Stimulated activated memory B cell treated with anti-CD40 and anti-IgM and Interleukin-4, amounts not matched to agents 10 μg/mL and 1 μg/mL and 100 μg/mL, for 72 hours (primary cell): ENCODE measurements around the gene TADA3.
A peak's percentile ranks its signal among the peaks of the same experiment; 100 is the strongest.
"Not testable (repeated sequence)": the region's sequence is repeated elsewhere in the genome, so short reads cannot be mapped to it uniquely, and the experiment has no call there.

Experiments used
- ATAC-seq: fragments of 150-1000 bp; cut with Tn5 transposase; 2 replicates; pipeline ENCODE4 v1.10.0; 2021
- H3K27ac Mint-ChIP-seq: one replicate; pipeline ENCODE4 v1.8.0; 2022; ENCODE audit warnings: mild to moderate bottlenecking, mixed read lengths
- H3K27me3 Mint-ChIP-seq: one replicate; pipeline ENCODE4 v1.8.0; 2022; ENCODE audit warnings: mixed read lengths
- H3K36me3 Mint-ChIP-seq: one replicate; pipeline ENCODE4 v1.8.0; 2022; ENCODE audit warnings: mixed read lengths
- H3K4me1 Mint-ChIP-seq: one replicate; pipeline ENCODE4 v1.8.0; 2022; ENCODE audit warnings: mixed read lengths
- H3K4me3 Mint-ChIP-seq: one replicate; pipeline ENCODE4 v1.8.0; 2022; ENCODE audit warnings: mild to moderate bottlenecking, moderate library complexity, mixed read lengths
- H3K9me3 Mint-ChIP-seq: one replicate; pipeline ENCODE4 v1.8.0; 2022; ENCODE audit warnings: mixed read lengths

The TADA3 gene

DNA sequence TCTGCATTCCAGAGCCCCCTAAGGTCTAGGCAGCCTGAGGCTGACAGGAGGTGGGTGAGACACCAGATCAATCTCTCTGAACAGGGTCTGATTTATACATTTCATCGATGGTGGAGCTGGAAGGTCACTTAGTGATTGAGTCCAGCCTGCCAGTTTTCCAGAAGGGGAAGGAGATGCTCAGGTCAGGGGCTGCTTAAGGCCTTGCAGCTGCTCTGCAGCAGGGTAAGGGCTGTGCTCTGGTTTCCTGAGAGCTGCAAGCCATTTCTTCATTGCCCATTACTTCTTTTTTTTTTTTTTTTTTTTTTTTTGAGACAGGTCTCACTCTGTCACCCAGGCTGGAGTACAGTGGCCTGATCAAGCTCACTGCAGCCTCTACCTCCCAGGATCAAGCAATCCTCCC, 10.7 kb downstream of the TADA3 start:
- peak overlapping the region; percentile 97 for H3K27ac Mint-ChIP-seq
- no peak for ATAC-seq
- H3K4me3 Mint-ChIP-seq: no peak overlapping the region
- no peaks in the 10 kb centered on the region for H3K27me3 Mint-ChIP-seq
- H3K36me3 Mint-ChIP-seq: peaks cover 46% of the 10 kb centered on the region
- H3K4me1 Mint-ChIP-seq: peaks cover 62% of the 10 kb centered on the region
- H3K9me3 Mint-ChIP-seq: no peaks in the 10 kb centered on the region

DNA sequence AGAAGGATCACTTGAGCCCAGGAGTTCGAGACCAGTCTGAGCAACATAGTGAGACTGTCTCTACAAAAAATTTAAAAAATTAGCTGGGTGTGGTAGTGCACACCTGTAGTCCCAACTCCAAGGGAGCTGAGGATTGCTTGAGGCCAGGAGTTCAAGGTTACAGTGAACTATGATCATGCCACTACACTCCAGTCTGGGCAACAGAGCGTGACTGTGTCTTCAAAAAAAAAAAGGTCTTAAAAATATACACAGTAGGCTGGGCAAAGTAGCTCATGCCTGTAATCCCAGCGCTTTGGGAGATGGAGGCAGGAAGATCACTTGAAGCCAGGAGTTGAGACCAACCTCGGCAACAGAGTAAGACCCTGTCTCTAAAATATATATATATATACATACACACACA, 11.4 kb downstream of the TADA3 start:
- peaks cover 63% of the 10 kb centered on the region for H3K4me1 Mint-ChIP-seq

DNA sequence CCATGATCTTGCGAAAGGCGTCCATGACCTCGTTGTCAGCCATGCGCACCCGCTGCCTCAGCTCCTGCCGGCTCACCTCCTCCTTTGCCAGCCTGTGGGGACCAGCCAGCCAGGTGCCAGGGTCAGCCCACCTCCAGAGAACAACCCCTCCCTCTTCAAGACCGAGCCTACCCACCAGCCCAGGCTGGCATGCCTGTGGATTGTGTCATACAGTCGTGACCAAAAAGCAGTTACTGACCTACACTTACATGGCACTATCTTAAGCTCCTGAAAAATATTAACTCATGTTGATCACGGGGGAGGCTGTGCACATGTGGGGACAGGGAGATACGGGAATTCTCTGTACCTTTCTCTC, 11.8 kb downstream of the TADA3 start:
- H3K4me1 Mint-ChIP-seq: peaks cover 63% of the 10 kb centered on the region
- H3K4me3 Mint-ChIP-seq: peak overlapping the region; percentile 55
- peak; percentile 1 for ATAC-seq
- H3K9me3 Mint-ChIP-seq: no peaks in the 10 kb centered on the region
- H3K36me3 Mint-ChIP-seq: peaks cover 35% of the 10 kb centered on the region
- H3K27me3 Mint-ChIP-seq: no peaks in the 10 kb centered on the region
- H3K27ac Mint-ChIP-seq: peak overlapping the region; percentile 97

More for the DNA sequence above, 11.4 kb downstream of the TADA3 start:
- no peak for ATAC-seq
- Mint-ChIP-seq H3K27me3 (no peaks in the 10 kb centered on the region), H3K36me3 (peaks cover 40% of the 10 kb centered on the region), H3K27ac (peak overlapping the region; percentile 97), H3K9me3 (no peaks in the 10 kb centered on the region), H3K4me3 (peak overlapping the region; percentile 55)

DNA sequence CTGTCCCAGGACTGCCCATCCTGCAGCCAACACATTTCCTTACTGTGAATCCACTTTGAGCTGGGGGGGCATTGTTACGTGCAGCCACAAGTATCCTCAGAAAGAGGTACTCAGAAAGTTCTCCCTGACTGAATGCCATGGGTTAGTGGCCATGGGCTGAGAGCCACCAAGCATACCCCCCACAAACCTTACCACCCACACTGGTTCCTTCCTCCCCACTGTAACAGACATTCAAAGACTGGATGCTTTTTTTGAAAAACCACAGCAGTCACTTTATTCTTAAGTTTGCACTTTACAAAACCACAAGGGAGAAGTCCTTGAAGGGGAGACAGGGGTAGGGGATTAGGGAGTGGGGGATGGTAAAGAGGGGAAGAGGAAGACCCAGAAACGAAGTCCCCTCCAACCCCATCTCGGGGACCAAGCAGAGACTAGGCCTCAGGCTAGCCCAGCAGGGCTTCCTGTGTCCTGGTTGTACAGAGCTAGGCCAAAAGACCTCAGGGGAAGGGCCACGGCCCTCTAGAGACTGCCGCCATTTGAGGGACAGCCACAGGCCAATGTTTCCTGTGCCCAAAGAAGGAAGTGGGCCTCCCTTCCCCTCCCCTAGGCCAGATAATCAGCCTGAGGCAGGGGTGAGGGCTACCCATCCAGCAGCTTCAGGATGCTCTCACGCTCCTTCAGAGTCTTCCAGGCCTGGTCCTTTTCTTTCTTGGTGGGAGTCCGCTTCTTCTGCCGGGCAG, 12.4 kb downstream of the TADA3 start:
- Mint-ChIP-seq H3K9me3 (no peaks in the 10 kb centered on the region), H3K36me3 (peaks cover 29% of the 10 kb centered on the region), H3K27me3 (no peaks in the 10 kb centered on the region), H3K4me3 (peak overlapping the region; percentile 55), H3K4me1 (peaks cover 63% of the 10 kb centered on the region), H3K27ac (peak overlapping the region; percentile 97)
- ATAC-seq: peak; percentile 93

DNA sequence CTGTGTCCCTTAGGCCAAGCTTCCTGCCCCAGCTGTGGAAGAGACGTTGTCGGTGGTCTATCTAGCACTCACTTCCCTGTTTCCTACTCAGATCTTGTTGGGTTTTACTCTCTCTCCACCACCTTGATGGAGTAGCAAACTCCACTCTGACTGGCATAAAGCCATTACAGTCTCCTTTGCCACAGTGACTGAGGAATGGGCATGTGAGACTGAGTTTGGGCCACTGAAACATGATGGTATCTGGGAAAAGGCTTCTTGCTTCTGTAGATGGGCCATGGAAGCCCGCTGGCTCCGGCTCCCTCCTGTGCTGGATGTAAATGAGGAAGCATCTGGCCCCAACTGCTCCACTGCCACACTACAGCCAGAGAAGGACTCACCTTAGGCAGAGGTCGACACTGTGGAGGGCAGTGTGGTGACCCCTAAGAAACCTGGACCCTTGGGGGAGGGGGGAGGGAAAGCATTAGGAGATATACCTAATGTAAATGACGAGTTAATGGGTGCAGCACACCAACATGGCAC, 13.1 kb downstream of the TADA3 start:
- ATAC-seq: no peak
- H3K36me3 Mint-ChIP-seq: peaks cover 27% of the 10 kb centered on the region
- peak overlapping the region; percentile 97 for H3K27ac Mint-ChIP-seq
- no peaks in the 10 kb centered on the region for H3K9me3 Mint-ChIP-seq
- H3K4me1 Mint-ChIP-seq: peaks cover 63% of the 10 kb centered on the region
- no peaks in the 10 kb centered on the region for H3K27me3 Mint-ChIP-seq
- H3K4me3 Mint-ChIP-seq: no peak overlapping the region

DNA sequence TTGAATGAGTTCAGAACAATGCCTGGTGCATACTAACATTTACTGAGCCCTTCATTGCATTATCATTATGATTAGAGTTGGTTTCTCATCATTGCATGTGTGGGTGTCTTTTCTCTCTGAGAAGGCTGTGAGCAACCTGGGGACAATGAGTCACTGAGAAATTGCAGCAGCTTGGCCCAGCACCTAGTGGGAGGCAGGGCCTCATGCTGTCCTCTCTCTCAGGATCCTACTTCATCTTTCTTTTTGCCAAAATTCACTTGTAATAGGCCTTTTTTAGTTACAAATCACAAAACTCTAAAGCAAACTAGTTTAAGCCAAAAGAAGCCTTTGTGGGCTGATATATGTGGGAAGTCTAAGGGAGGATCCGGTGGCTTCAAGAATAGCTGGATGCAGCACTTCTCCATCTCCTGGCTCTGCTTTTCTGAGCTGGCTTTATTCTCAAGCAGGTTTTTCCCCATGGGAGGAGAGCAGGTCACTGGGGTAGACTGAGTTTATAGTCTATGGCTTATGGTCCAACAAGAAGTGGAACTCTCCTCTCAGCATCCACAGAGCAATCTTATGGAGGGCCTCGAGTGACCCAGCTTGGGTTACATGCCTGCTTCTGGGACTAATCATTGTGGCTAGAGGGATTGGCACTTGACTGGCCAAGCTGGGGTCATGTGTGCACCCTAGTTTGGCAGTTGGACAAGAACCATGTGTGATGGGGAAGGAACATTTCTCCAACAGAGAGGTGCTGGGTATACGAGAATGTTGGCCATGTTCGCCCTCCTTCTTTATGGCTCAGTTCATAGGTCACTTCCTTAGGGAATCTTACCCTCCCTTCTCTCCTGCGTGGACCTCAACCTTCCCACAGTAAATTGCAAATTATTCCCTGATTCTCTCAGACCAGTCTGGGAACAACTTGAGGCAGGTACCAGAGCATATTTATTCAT, 13.9 kb downstream of the TADA3 start:
- peaks cover 20% of the 10 kb centered on the region for H3K36me3 Mint-ChIP-seq
- peak overlapping the region; percentile 97 for H3K27ac Mint-ChIP-seq
- H3K9me3 Mint-ChIP-seq: no peaks in the 10 kb centered on the region
- no peaks in the 10 kb centered on the region for H3K27me3 Mint-ChIP-seq
- peak; percentile 55 for ATAC-seq
- H3K4me3 Mint-ChIP-seq: no peak overlapping the region
- H3K4me1 Mint-ChIP-seq: peaks cover 63% of the 10 kb centered on the region

DNA sequence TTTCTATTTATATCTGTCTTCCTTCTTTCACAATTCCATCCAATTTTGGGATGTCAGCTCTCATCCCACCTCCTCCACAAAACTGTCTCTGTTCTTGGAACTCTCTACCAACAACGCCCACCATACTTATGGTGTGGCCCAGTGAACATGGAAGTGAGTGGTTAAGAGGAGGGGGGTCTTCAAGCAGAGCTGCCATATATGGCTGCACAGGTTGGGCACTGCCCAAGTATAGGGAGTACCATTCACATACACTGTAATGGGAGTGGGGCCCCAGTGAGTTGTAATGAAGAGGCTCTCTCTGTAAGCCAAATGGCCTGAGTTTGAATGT, 14.6 kb downstream of the TADA3 start:
- H3K4me3 Mint-ChIP-seq: no peak overlapping the region
- peaks cover 59% of the 10 kb centered on the region for H3K4me1 Mint-ChIP-seq
- no peaks in the 10 kb centered on the region for H3K9me3 Mint-ChIP-seq
- H3K27me3 Mint-ChIP-seq: no peaks in the 10 kb centered on the region
- H3K27ac Mint-ChIP-seq: peak overlapping the region; percentile 97
- peaks cover 15% of the 10 kb centered on the region for H3K36me3 Mint-ChIP-seq
- no peak for ATAC-seq

DNA sequence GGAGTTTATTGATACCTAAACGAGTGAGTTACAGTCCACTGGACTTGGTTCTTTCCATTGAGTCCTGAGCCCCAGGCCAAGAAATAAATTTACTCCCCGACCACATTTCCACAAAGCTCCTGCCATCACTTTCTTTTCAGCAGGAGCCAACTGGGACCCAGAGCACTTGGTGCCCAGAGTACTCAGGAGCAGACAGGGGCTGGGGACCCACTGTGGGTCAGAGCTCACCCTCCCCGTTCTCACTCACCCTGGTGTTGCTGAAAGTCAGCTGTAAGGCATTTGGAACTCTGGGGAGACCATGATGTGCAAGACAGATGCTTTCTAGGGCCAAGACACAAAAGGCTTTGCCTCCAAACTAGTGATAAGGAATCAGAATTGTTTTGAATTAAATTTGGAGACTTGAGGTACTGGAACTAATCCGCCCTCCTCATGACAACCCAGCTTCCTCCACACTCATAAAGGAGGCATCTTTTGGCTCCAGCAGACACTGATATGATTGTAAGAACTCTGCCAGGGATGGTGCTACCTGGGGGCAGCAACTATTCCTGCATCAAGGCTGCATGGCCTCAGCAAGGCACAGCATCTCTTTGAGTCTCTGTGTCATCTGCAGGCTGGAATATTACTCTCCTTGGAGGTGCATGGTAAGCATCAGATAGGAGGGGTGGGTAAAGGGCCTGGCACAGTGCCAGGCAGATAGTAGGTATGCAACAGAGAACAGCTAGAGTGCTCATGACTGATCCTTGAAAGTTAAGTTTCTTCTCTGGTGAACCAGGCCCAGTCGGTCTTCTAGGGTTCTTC, 15.2 kb downstream of the TADA3 start:
- no peak for ATAC-seq
- no peaks in the 10 kb centered on the region for H3K27me3 Mint-ChIP-seq
- no peaks in the 10 kb centered on the region for H3K9me3 Mint-ChIP-seq
- H3K36me3 Mint-ChIP-seq: peaks cover 10% of the 10 kb centered on the region
- H3K27ac Mint-ChIP-seq: peak overlapping the region; percentile 97
- peaks cover 53% of the 10 kb centered on the region for H3K4me1 Mint-ChIP-seq
- H3K4me3 Mint-ChIP-seq: no peak overlapping the region

DNA sequence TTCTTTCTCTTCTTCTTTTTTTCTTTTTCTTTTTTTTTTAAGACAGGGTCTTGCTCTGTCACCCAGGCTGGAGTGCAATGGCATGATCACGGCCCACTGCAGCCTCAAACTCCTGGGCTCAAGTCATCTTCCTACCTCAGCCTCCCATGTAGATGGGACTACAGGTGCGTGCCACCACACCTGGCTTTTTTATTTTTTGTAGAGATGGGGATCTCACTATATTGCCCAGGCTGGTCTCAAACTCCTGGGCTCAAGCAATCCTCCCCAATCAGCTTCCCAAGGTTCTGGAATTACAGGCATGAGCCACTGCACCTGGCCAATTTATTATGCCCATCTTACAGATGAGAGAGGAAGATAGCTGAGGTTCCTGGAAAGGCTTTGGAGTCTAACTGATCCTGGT, 21.3 kb downstream of the TADA3 start:
- not testable (repeated sequence) for ATAC-seq, H3K9me3 Mint-ChIP-seq, H3K36me3 Mint-ChIP-seq
- peak overlapping the region; percentile 54 for H3K4me3 Mint-ChIP-seq
- H3K27ac Mint-ChIP-seq: peak overlapping the region; percentile 3
- peaks cover 20% of the 10 kb centered on the region for H3K27me3 Mint-ChIP-seq
- H3K4me1 Mint-ChIP-seq: peaks cover 33% of the 10 kb centered on the region

DNA sequence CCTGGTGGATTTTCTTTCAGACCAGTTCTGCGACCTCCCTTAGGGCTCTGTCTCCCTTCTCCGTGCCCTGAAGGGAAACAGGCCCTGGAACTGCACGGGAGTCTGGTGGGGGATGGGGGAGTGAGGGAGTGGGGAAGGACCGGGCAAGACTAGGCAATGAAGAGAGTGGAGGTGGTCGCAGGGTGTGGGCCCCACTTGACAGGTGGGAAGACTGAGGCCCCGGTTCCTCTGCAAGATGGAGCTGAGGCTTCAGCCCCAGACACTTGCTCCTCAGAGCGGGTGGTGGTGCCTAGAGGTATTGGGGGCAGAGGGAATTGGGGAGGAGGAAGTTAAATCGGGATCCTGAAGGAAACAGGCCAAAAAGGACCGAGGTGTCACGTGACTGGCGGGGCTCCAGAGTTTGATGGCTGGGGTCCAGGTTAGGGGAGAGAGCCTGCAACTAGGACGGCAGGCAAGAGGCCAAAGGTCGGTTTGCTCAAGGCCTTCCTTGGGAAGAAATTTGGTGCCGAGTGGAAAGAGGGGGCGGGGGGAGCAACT, 21.9 kb downstream of the TADA3 start:
- Mint-ChIP-seq H3K4me3 (peak overlapping the region; percentile 55), H3K27ac (peak overlapping the region; percentile 3), H3K4me1 (peaks cover 33% of the 10 kb centered on the region), H3K27me3 (peaks cover 20% of the 10 kb centered on the region), H3K9me3 (no peaks in the 10 kb centered on the region), H3K36me3 (peaks cover 5% of the 10 kb centered on the region)
- ATAC-seq: no peak

DNA sequence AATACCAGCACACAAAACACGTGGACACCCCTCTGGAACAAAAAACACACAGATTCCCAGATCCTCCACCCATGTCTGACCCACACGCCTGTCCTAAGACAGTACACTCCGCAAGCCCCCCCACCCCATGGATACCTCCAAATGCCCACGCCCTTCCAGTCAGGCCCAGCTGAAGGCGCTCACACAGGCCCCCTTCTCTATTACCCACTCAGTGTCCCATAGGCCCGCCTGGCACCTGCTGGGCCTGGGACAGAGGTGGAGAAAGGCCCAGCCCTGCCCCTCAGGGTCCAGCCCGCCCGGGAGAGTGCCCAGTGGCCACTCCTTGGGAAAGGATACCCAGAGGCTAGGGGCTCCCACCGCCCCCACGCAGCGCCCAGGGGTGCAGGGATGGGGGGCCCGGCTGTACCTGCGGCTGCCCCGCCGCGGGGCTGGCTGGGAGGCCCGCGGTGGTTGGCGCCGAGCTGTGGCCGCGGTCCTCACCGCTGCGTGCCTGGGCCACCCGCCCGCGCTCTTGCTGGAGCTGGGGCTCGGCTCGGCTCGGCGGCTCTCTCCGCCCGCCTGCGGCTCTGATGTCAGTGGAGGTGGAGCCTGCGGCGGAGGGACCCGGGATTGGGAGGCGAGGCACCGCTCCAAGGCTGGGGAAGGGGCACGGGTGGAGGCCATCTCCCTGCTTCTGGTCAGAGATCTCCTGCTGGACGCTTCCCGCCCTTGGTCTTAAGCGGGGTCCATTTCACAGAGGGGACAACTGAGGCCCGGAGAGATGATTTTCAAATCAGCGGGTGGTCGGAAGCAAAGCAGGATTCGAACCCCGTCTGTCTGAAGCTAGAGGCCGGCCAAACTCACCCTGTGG, 22.6 kb downstream of the TADA3 start, which contains the start of gene CAMK1:
TSS of gene CAMK1 (minus strand) at position 522 of the 850 bp plus-strand sequence. CDS start 2,198 bp downstream, outside the sequence.
- H3K4me1 Mint-ChIP-seq: peaks cover 33% of the 10 kb centered on the region

DNA sequence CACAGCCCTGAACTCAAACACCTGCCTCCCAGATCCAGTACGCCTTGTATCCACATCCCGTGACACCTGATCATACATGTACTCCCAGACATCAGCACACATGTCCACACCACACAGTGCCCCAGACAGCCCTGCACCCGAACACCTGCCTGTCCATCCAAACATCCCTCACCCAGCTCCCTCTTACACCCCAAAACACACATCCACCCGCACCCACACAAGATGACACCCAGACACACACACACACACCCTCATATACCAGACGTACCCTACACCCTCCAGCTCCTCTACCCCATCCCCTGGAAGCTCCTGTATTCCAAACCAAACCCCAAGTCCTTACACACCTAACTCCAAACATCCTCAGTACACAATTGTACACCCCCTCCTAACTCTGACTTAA, 23.3 kb downstream of the TADA3 start:
- Mint-ChIP-seq H3K4me3 (peak overlapping the region; percentile 55), H3K27ac (peak overlapping the region; percentile 3), H3K36me3 (peaks cover 5% of the 10 kb centered on the region), H3K9me3 (no peaks in the 10 kb centered on the region), H3K4me1 (peaks cover 33% of the 10 kb centered on the region), H3K27me3 (peaks cover 20% of the 10 kb centered on the region)
- no peak for ATAC-seq

More for the DNA sequence above, 22.6 kb downstream of the TADA3 start, which contains the start of gene CAMK1:
- peaks cover 20% of the 10 kb centered on the region for H3K27me3 Mint-ChIP-seq
- peak within 1 kb of the TSS; percentile 55 for H3K4me3 Mint-ChIP-seq
- H3K9me3 Mint-ChIP-seq: no peaks in the 10 kb centered on the region
- H3K27ac Mint-ChIP-seq: peak within 1 kb of the TSS; percentile 3
- ATAC-seq: peak; percentile 85
- H3K36me3 Mint-ChIP-seq: peaks cover 5% of the 10 kb centered on the region

DNA sequence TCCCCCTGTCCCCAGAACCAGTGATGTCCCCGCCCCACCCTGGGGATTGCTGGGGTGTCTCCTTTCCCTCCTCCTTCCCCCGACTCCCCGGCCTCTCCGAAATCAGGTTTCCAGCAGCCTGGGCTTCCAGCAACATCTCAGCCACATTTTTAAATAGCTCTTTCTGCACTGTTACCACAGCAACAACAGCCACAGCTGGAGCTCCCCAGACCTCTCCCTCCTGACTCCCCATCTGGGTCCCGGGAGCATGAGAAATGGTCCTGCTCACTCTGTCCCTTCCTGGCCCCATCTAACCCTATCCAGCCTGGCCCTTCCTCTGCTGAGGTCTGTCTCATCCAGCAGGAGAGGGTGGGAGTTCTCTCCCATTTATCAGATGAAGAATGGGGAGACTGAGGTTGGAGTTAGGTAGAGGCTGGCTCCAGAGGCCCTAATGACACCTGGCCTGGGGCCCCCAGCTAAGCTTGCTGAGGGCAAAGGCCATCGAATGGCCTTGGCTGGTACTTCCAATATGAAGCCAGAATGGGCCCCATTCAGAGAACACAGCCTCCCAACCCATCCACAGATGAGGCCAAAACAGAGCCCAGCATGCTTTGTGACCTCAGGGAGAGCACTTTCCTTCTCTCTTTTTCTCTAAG, 24.0 kb downstream of the TADA3 start:
- no peak overlapping the region for H3K4me3 Mint-ChIP-seq
- no peak for ATAC-seq
- H3K36me3 Mint-ChIP-seq: peaks cover 5% of the 10 kb centered on the region
- H3K4me1 Mint-ChIP-seq: peaks cover 33% of the 10 kb centered on the region
- peak overlapping the region; percentile 26 for H3K27ac Mint-ChIP-seq
- peaks cover 20% of the 10 kb centered on the region for H3K27me3 Mint-ChIP-seq
- H3K9me3 Mint-ChIP-seq: no peaks in the 10 kb centered on the region
